K562 (cell line): ENCODE measurements around the gene PLCG2. TPM values are rescaled to one million over a fixed set of nuclear protein-coding genes. Genes with fewer than 3 reads are reported as not detected.

Experiments used
- ATAC-seq: fragments of 200-7000 bp; cut with Tn5 transposase; 3 replicates; pipeline ENCODE4 v1.9.1; 2020; ENCODE audit warnings: moderate library complexity
- BruUV-seq: library from RNA; stranded (reverse); fragments of 400-500 nt; replicated peaks from 2 replicates; lab custom pipeline; 2021; lab: Mats Ljungman, UMichigan
- CTCF ChIA-PET: fragments of 300-600 bp; formaldehyde crosslinking; extraction: SDS; loops from one replicate; lab custom pipeline; 2021; ENCODE audit warnings: low intra/inter-chr PET ratio; lab: Yijun Ruan, JAX
- POLR2A ChIA-PET: fragments of 300-600, 350-650 bp; sonication (Branson Sonifier 250); formaldehyde crosslinking; extraction: SDS; loops from one replicate; lab custom pipeline; 2021; ENCODE audit warnings: antibody characterized with exemption, inconsistent platforms; lab: Yijun Ruan, JAX
- DNase-seq, 4 experiments: peaks; one replicate each; pipeline versions ENCODE4 v3.0.0 to v3.0.0-alpha.2; 2011 to 2018; ENCODE audit warnings: low spot score in 3 of 4, mixed read lengths in 3 of 4; ENCODE audit errors: extremely low read depth in 1 of 4
- FAIRE-seq: peaks from 2 replicates; lab custom pipeline; 2011; peaks lifted over from hg19 to GRCh38; lab: Jason Lieb, UNC
- H2AFZ ChIP-seq: 2 replicates; pipeline ENCODE4 v1.6.0; 2011; ENCODE audit warnings: low read depth, low read length, control low read depth, inconsistent platforms
- H3K27ac ChIP-seq: fragments of 200-600 bp; 3 replicates; pipeline ENCODE4 v1.8.0; 2011; ENCODE audit warnings: low read depth, mild to moderate bottlenecking, control low read depth, inconsistent platforms, low read length, moderate library complexity, mixed read lengths; ENCODE audit errors: extremely low read depth
- H3K27me3 ChIP-seq, 2 experiments: fragments of 300-600 bp in 1 of 2; 2 replicates in 1 of 2; 3 replicates in 1 of 2; pipeline versions ENCODE4 v1.6.0 to v1.8.0; 2011; ENCODE audit warnings: inconsistent platforms in 2 of 2, low read length in 2 of 2, mild to moderate bottlenecking in 1 of 2, mixed read lengths in 1 of 2, moderate library complexity in 1 of 2; ENCODE audit not compliant: control insufficient read depth in 2 of 2, insufficient read depth in 2 of 2
- H3K36me3 ChIP-seq: fragments of 300-600 bp; 3 replicates; pipeline ENCODE4 v1.8.0; 2011; ENCODE audit warnings: mild to moderate bottlenecking, low read length, inconsistent platforms; ENCODE audit not compliant: control insufficient read depth, insufficient read depth
- H3K4me1 ChIP-seq, 2 experiments: fragments of 200-600 bp in 1 of 2; replicated peaks in 1 of 2; 2 replicates in 1 of 2; 3 replicates in 1 of 2; pipeline versions ENCODE4 v1.5.1 to v1.8.0; 2011; ENCODE audit warnings: inconsistent platforms in 2 of 2, low read length in 2 of 2, mild to moderate bottlenecking in 1 of 2, mixed read lengths in 1 of 2, moderate library complexity in 1 of 2; ENCODE audit not compliant: control insufficient read depth in 2 of 2, insufficient read depth in 2 of 2
- H3K4me2 ChIP-seq: 2 replicates; pipeline ENCODE4 v1.6.1; 2011; ENCODE audit warnings: low read length, control low read depth, inconsistent platforms, mixed read lengths; ENCODE audit not compliant: insufficient read depth
- H3K4me3 ChIP-seq: fragments of 200-600 bp; sonication (generic), shearing (Covaris generic); 2 replicates; pipeline ENCODE4 v1.5.1; 2016; ENCODE audit warnings: control low read depth, inconsistent platforms
- H3K79me2 ChIP-seq: fragments of 200-600 bp; 3 replicates; pipeline ENCODE4 v1.8.0; 2011; ENCODE audit warnings: low read length, inconsistent platforms; ENCODE audit not compliant: control insufficient read depth, insufficient read depth
- H3K9ac ChIP-seq, 2 experiments: 2 replicates each; pipeline versions ENCODE4 v1.6.0 to v1.6.1; 2011; ENCODE audit warnings: low read depth in 2 of 2, low read length in 2 of 2, control low read depth in 1 of 2, inconsistent platforms in 1 of 2, mild to moderate bottlenecking in 1 of 2, mixed read lengths in 1 of 2; ENCODE audit not compliant: insufficient read depth in 1 of 2
- H3K9me1 ChIP-seq: one replicate; pipeline ENCODE4 v1.6.0; 2011; ENCODE audit warnings: inconsistent platforms, mild to moderate bottlenecking, low read length, moderate library complexity; ENCODE audit not compliant: control insufficient read depth, insufficient read depth
- H3K9me3 ChIP-seq: replicated peaks from 2 replicates; pipeline ENCODE4 v1.5.1; 2011; ENCODE audit warnings: low read depth, low read length, inconsistent platforms; ENCODE audit not compliant: control insufficient read depth, insufficient read depth
- H4K20me1 ChIP-seq: replicated peaks from 2 replicates; pipeline ENCODE4 v1.6.1; 2011; ENCODE audit warnings: low read length, inconsistent platforms, mixed read lengths; ENCODE audit not compliant: control insufficient read depth, insufficient read depth
- ELK1 ChIP-seq: sonication (generic); formaldehyde crosslinking; IDR thresholded peaks from 2 replicates; pipeline ENCODE4 v1.8.1; 2022; ENCODE audit warnings: missing genetic modification reagents
- GABPA ChIP-seq: fragments of 200-800 bp; sonication (Bioruptor generic); conservative IDR thresholded peaks from 2 replicates; pipeline ENCODE4 v1.6.1; 2016; ENCODE audit warnings: low read depth, missing genetic modification characterization, missing compliant biosample characterization
- NR2C2 ChIP-seq, 2 experiments: fragments of 200-800 bp in 1 of 2; sonication (Bioruptor generic) in 1 of 2; sonication (generic) in 1 of 2; formaldehyde crosslinking in 1 of 2; IDR thresholded peaks; 2 replicates each; pipeline versions ENCODE4 v1.6.1 to v1.8.0; 2016 to 2022; ENCODE audit warnings: mild to moderate bottlenecking in 1 of 2, missing compliant biosample characterization in 1 of 2, missing genetic modification characterization in 1 of 2, missing genetic modification reagents in 1 of 2
- ZNF639 ChIP-seq, 2 experiments: fragments of 200-800 bp in 1 of 2; sonication (Bioruptor generic) in 1 of 2; sonication (generic) in 1 of 2; formaldehyde crosslinking in 1 of 2; IDR thresholded peaks in 1 of 2; conservative IDR thresholded peaks in 1 of 2; 2 replicates each; pipeline versions ENCODE4 v1.5.0 to v1.6.1; 2016 to 2020; ENCODE audit warnings: missing compliant biosample characterization in 1 of 2, missing genetic modification characterization in 1 of 2, missing genetic modification reagents in 1 of 2
- whole genome bisulfite sequencing: fragments of 100-300 bp; shearing (Covaris generic); methylation state at CpG from one replicate; pipeline ENCODE4 v1.1.6; 2016; ENCODE audit warnings: low coverage, mixed read lengths; ENCODE audit not compliant: insufficient coverage; ENCODE audit errors: missing lambda C conversion rate; 5-methylcytosine and 5-hydroxymethylcytosine counted together
- in situ Hi-C: fragments of 300-500 bp; cut with MboI; formaldehyde crosslinking; loops from 4 replicates; pipeline ENCODE4 v1.15.0; 2018; ENCODE audit warnings: inconsistent platforms, mixed read lengths
- intact Hi-C: fragments of 100-400 bp; cut with micrococcal nuclease; formaldehyde crosslinking; loops from 2 replicates; pipeline ENCODE4 v1.14.2; 2022
- polyA plus RNA-seq, 8 experiments: library from polyadenylated mRNA; depleted of rRNA in 4 of 8; stranded (reverse) in 5 of 8; unstranded in 3 of 8; fragments of >200 nt; fragmentation: Nextera tagmentation in 2 of 8; fragmentation: Illumina TruSeq in 1 of 8; extraction: Ambion mirVana in 2 of 8; extraction: Trizol in 1 of 8; gene quantifications; 2 replicates each; pipeline versions ENCODE4 v1.2.1 to v1.2.3, GENCODE V29; 2011 to 2014; ENCODE audit warnings: inconsistent platforms in 1 of 8, missing spikeins in 1 of 8
- total RNA-seq, 7 experiments: library from RNA; depleted of rRNA in 6 of 7; stranded (reverse); fragments of >200 nt in 6 of 7; fragmentation: Illumina TruSeq in 2 of 7; extraction: Trizol in 2 of 7; gene quantifications; 2 replicates each; pipeline versions ENCODE4 v1.2.1 to v1.2.3, GENCODE V29; 2011 to 2021; ENCODE audit warnings: low replicate concordance in 1 of 7

Gene PLCG2
- total and polyA plus RNA-seq, 9 of the 15 experiments (the other 6 are each of a cell fraction or from before 2014, with no cell fraction given): 0.94 to 7.1 (median 3.1) TPM

- Histone ChIP-seq H4K20me1 (0 out of 2 replicates have a peak, but pooled peaks cover 5% of the 10 kb centered on the region), H3K9me1 (no peaks in the 10 kb centered on the region), H3K9ac (no peak overlapping the region), H3K36me3 (no peaks in the 10 kb centered on the region), H3K9me3 (no peaks in the 10 kb centered on the region), H3K4me2 (no peak overlapping the region)
- no peak for FAIRE-seq
- intact Hi-C loops: no loop called here
- no TSS peak for BruUV-seq
- in situ Hi-C loops: no loop called here
- DNase-seq: no peak
- CTCF ChIA-PET: no interaction called here
- TF ChIP-seq GABPA (tag): peak; percentile 73
- no peak for TF ChIP-seq NR2C2 (CRISPR knock-in tag; IDR thresholded peaks at IDR 0.05)
- TF ChIP-seq NR2C2 (tag; IDR thresholded peaks at IDR 0.05): peak; percentile 22; the same call in 1 of the 2 replicates
- 0 out of 4 replicates have a peak, but pooled peaks of 1 of the 2 experiments have one; percentile 6 for TF ChIP-seq ZNF639 (CRISPR knock-in tag; conservative IDR thresholded peaks at IDR 0.05 in 1 of 2, IDR thresholded peaks at IDR 0.05 in 1 of 2)
- no peak for TF ChIP-seq ELK1
- TF ChIP-seq, all 486 proteins: peak for 3
- no peak; the same call in 2 of the 3 replicates for ATAC-seq
- peaks cover 9 to 11% of the 10 kb centered on the region in 2 experiments; a peak in 4 of 5 replicates for H3K27me3 ChIP-seq
- WGBS: 48% methylated on average over 6 of the region's 6 CpGs
- 0 out of 2 replicates have a peak overlapping the region, but pooled peaks have one; percentile 25 for H2AFZ ChIP-seq
- no peaks in the 10 kb centered on the region; a peak in 1 of 5 replicates for H3K4me1 ChIP-seq
- POLR2A ChIA-PET: interaction anchor here (0.5 kb wide), 1 partner anchor 12 kb away, joined by 3 read pairs; no protein-coding TSS in a partner anchor
- H3K4me3 ChIP-seq: no peak overlapping the region
- H3K79me2 ChIP-seq: no peaks in the 10 kb centered on the region
- H3K27ac ChIP-seq: no peak overlapping the region
Measured at GRCh38 chr16:81797443-81797842, 18.4 kb downstream of the PLCG2 start.
